Motor neuron (in vitro differentiated cells): ENCODE data around the gene SNCAIP. TPM values are rescaled to one million over a fixed set of nuclear protein-coding genes. Genes with fewer than 3 reads are reported as not detected.

Experiments used
- ATAC-seq, 8 experiments: fragments of 200-7000 bp; cut with Tn5 transposase; replicated peaks in 6 of 8; 2 replicates each; pipeline ENCODE4 v1.8.0; 2021; ENCODE audit warnings: mild to moderate bottlenecking in 8 of 8, moderate library complexity in 8 of 8
- H3K27ac ChIP-seq, 2 donors: fragments of 250-450 bp; sonication (Bioruptor Pico); 2 replicates each; pipeline ENCODE4 v1.9.0; 2021; ENCODE audit warnings: antibody characterized with exemption in 2 of 2, mild to moderate bottlenecking in 2 of 2, moderate library complexity in 1 of 2
- H3K4me1 ChIP-seq, 2 donors: fragments of 250-450 bp; sonication (Bioruptor Pico); replicated peaks in 1 of 2; 2 replicates each; pipeline ENCODE4 v1.6.1; 2021; ENCODE audit warnings: antibody characterized with exemption in 2 of 2, mild to moderate bottlenecking in 2 of 2, moderate library complexity in 1 of 2
- H3K4me3 ChIP-seq, 5 donors: fragments of 250-450 bp; sonication (Bioruptor Pico); 2 replicates each; pipeline ENCODE4 v1.9.0; 2021; ENCODE audit warnings: antibody characterized with exemption in 5 of 5, mild to moderate bottlenecking in 5 of 5, moderate library complexity in 4 of 5
- WGBS, 10 experiments: fragments of 450-650 bp; shearing (Covaris generic); methylation state at CpG; one replicate each; pipeline ENCODE4 v1.0.0; 2022; 5-methylcytosine and 5-hydroxymethylcytosine counted together
- in situ Hi-C, 9 experiments: fragments of 400-800 bp; cut with MboI; loops; one replicate each; pipeline ENCODE4 v1.15.0; 2021; ENCODE audit warnings: low sequenced_read_pairs in 9 of 9, low pct_unique_long_range_greater_than_20kb in 2 of 9; ENCODE audit not compliant: unreplicated experiment in 9 of 9
- total RNA-seq, 8 experiments: library from RNA; unstranded; fragments of 300-600 nt; gene quantifications; 2 replicates each; pipeline versions ENCODE4 v1.2.3 to v1.2.4, GENCODE V29; 2022

SNCAIP gene
- total RNA-seq, 8 experiments from 2014 or later, result 1.6 to 42.3 (median 17.8) TPM

DNA sequence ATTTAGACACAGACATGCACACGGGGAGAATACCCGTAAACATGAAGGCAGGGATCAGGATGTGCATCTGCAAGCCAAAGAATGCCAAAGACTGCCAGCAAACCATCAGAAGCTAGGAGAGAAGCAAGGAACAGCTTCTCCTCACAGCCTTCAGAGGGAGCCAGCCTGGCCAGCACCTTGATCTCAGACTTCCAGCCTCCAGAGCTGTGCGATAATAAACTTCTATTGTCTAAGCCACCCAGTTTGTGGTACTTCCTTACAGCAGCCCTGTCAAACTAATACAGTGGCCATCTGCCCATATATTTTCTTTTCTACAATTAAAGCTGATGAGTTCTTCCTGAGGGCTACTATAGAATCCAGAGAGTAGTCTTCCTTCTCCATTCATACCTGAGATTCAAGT lies 135.0 kb downstream of the SNCAIP start:
- Histone ChIP-seq H3K4me3 (no peak overlapping the region), H3K27ac (no peak overlapping the region), H3K4me1 (no peaks in the 10 kb centered on the region)
- WGBS, 10 experiments, result 46 to 100% (median 67%) methylated on average over 2 to 3 of the region's 3 CpGs; no CpG with 5 or more reads in 3 of the 10 experiments
- in situ Hi-C loops, result no loop called here
- ATAC-seq, result no peak

- 46 to 100% (median 92%) methylated on average over 2 to 3 of the region's 3 CpGs; no CpG with 5 or more reads in 2 of the 10 experiments for WGBS, 10 experiments
- ATAC-seq, result no peak
- in situ Hi-C loops, result no loop called here
- no peak overlapping the region for H3K4me3 ChIP-seq
- no peak overlapping the region for H3K27ac ChIP-seq
- H3K4me1 ChIP-seq, result no peaks in the 10 kb centered on the region
Observed at GRCh38 chr5:122447879-122448278, 135.8 kb downstream of the SNCAIP start.

- Histone ChIP-seq H3K4me3 (no peak overlapping the region), H3K4me1 (no peaks in the 10 kb centered on the region), H3K27ac (no peak overlapping the region)
- in situ Hi-C loops, result no loop called here
- peak in 1 of 8 experiments; percentile 12 for ATAC-seq
Observed at GRCh38 chr5:122454541-122454940, 142.5 kb downstream of the SNCAIP start.

GRCh38 chr5:122455939-122456338 lies 143.9 kb downstream of the SNCAIP start:
- H3K4me1 ChIP-seq, result no peaks in the 10 kb centered on the region
- ATAC-seq, result peak in 3 of 8 experiments; percentile 86 to 95 (median 93)
- no peak overlapping the region for H3K27ac ChIP-seq
- in situ Hi-C loops, result no loop called here
- 88% methylated on average over 1 of the region's 1 CpG; no CpG with 5 or more reads in 8 of the 10 experiments for WGBS, 10 experiments
- no peak overlapping the region for H3K4me3 ChIP-seq

GRCh38 chr5:122457178-122457826 lies 145.3 kb downstream of the SNCAIP start:
- no peaks in the 10 kb centered on the region for H3K4me1 ChIP-seq
- 70 to 100% (median 80%) methylated on average over 1 to 4 of the region's 6 CpGs; no CpG with 5 or more reads in 3 of the 10 experiments for WGBS, 10 experiments
- in situ Hi-C loops, result no loop called here

GRCh38 chr5:122458278-122458872 lies 146.3 kb downstream of the SNCAIP start:
- in situ Hi-C loops, result no loop called here
- Histone ChIP-seq H3K4me3 (no peak overlapping the region), H3K4me1 (no peaks in the 10 kb centered on the region), H3K27ac (no peak overlapping the region)
- WGBS, 10 experiments, result 80 to 100% (median 92%) methylated on average over 1 to 7 of the region's 8 CpGs; no CpG with 5 or more reads in 3 of the 10 experiments
- peak in 3 of 8 experiments; percentile 22 to 49 (median 45) for ATAC-seq

More at GRCh38 chr5:122457178-122457826, 145.3 kb downstream of the SNCAIP start:
- H3K27ac ChIP-seq, result no peak overlapping the region
- no peak overlapping the region for H3K4me3 ChIP-seq
- no peak for ATAC-seq

GRCh38 chr5:122462486-122462885 lies 150.4 kb downstream of the SNCAIP start:
- peaks cover 8 to 12% of the 10 kb centered on the region in 2 donors for H3K4me1 ChIP-seq
- H3K27ac ChIP-seq, result no peak overlapping the region
- H3K4me3 ChIP-seq, result no peak overlapping the region
- in situ Hi-C loops, result no loop called here
- ATAC-seq, result no peak

- peak in 1 of 8 experiments; percentile 58 for ATAC-seq
Observed at GRCh38 chr5:122463221-122463620, 151.2 kb downstream of the SNCAIP start.

GRCh38 chr5:122464191-122464590 lies 152.2 kb downstream of the SNCAIP start:
- 58 to 100% (median 79%) methylated on average over 1 to 2 of the region's 2 CpGs; no CpG with 5 or more reads in 2 of the 10 experiments for WGBS, 10 experiments

More at GRCh38 chr5:122463221-122463620, 151.2 kb downstream of the SNCAIP start:
- Histone ChIP-seq H3K27ac (no peak overlapping the region), H3K4me1 (peaks cover 8 to 12% of the 10 kb centered on the region in 2 donors), H3K4me3 (no peak overlapping the region)
- in situ Hi-C loops, result no loop called here
- 0 to 100% (median 88%) methylated on average over 1 of the region's 1 CpG; no CpG with 5 or more reads in 1 of the 10 experiments for WGBS, 10 experiments

DNA sequence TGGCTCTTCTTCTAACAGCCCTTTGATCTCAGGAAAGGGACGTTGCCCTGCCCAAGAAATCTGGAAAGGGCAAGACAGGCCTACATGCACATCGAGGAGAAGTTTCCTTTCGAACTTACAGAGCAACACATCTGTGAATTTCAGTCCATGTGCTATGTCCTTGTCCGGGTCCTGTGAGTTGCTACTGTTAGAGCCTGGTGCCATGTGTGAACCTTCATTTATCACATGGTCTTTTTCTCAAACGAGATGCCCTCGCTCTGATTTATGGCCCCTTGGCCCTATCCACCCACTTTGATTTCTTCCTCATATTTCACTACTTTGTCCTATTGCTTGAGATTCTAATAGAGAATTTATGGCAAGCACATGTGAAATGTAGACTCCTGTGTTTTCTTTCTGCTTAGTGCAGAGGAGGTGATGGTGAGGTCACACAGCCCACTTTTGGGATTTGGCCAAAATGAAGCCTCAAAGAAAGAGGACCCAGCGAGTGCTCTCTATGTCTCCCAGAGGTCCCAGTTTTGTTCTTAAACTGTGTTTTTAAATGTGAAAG lies 153.1 kb downstream of the SNCAIP start:
- WGBS, 10 experiments, result 33 to 88% (median 68%) methylated on average over 1 to 6 of the region's 7 CpGs; no CpG with 5 or more reads in 2 of the 10 experiments
- in situ Hi-C loops, result no loop called here
- peak in 2 of 8 experiments; percentile 32 to 63 for ATAC-seq

More at GRCh38 chr5:122464191-122464590, 152.2 kb downstream of the SNCAIP start:
- Histone ChIP-seq H3K27ac (no peak overlapping the region), H3K4me1 (peaks cover 8 to 12% of the 10 kb centered on the region in 2 donors), H3K4me3 (no peak overlapping the region)
- ATAC-seq, result no peak
- in situ Hi-C loops, result no loop called here

DNA sequence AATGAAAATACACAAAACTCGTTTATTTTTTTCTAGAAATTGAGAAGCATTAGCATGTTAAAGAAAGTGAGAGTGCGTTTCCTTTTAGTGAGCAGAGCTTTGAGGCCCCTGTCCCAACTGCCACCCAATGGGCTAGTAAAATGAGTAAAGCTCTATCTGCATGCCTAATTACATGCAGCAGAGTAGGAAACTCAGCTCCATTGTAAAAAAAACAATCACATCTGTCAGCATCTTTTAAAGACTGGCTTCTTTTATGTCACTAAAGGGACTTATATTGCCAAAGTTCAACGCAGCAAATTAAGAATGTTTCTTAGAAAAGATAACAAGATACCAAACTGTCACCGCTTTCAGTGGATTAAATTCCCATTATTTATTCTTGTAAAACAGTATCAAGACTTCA lies 154.0 kb downstream of the SNCAIP start:
- ATAC-seq, result peak in 4 of 8 experiments; percentile 45 to 53 (median 53)
- Histone ChIP-seq H3K4me3 (no peak overlapping the region), H3K27ac (no peak overlapping the region), H3K4me1 (peaks cover 8 to 16% of the 10 kb centered on the region in 2 donors)
- in situ Hi-C loops, result no loop called here
- WGBS, 10 experiments, result 11 to 67% (median 53%) methylated on average over 1 to 4 of the region's 4 CpGs

More for the DNA sequence above, 153.1 kb downstream of the SNCAIP start:
- Histone ChIP-seq H3K4me3 (no peak overlapping the region), H3K4me1 (peaks cover 8 to 12% of the 10 kb centered on the region in 2 donors), H3K27ac (no peak overlapping the region)

DNA sequence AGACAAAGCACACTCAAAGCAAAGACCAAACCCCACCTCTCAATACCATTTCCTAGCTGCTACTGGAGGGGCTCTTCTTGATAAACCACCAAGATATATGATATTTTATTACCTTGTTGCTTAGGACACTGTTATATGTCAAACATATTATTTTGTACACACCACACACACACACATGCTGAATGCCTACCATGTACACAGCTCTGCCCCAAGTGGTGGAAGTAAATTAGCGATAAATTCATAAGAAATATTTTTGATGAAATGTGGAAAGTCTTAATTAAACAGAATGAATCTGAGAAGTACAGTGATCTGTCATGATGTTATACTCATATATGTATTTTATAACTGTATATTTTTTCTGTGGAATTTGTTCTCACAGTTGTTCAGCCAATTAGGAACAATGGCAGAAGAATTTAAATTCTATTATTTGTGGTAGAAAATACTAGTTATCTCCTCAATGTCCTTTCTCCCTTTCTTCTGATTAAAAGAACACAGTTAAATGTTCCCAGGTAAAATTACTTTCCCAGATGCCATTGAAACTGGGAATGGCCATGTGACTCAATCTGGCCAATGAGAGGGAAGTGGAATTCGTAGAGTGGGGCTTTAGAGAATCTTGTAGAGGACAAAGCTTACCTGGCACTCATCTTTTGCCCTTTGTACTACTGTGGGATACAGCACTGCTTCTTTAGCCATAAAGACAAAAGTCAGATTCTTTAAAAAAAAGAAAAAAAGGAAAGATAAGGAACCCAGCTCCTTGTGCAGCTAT lies 156.5 kb downstream of the SNCAIP start:
- H3K4me1 ChIP-seq, result peaks cover 8 to 16% of the 10 kb centered on the region in 2 donors
- 62 to 100% (median 93%) methylated on average over 1 to 2 of the region's 2 CpGs; no CpG with 5 or more reads in 2 of the 10 experiments for WGBS, 10 experiments
- ATAC-seq, result no peak
- no peak overlapping the region for H3K27ac ChIP-seq
- in situ Hi-C loops, result no loop called here
- no peak overlapping the region for H3K4me3 ChIP-seq
